RKO (cell line): Measurements from ENCODE around the gene DPM1.

Experiments
- DNase-seq: peaks from one replicate; pipeline ENCODE4 v3.0.0-alpha.2; 2016; ENCODE audit warnings: low spot score

DPM1 gene

DNA sequence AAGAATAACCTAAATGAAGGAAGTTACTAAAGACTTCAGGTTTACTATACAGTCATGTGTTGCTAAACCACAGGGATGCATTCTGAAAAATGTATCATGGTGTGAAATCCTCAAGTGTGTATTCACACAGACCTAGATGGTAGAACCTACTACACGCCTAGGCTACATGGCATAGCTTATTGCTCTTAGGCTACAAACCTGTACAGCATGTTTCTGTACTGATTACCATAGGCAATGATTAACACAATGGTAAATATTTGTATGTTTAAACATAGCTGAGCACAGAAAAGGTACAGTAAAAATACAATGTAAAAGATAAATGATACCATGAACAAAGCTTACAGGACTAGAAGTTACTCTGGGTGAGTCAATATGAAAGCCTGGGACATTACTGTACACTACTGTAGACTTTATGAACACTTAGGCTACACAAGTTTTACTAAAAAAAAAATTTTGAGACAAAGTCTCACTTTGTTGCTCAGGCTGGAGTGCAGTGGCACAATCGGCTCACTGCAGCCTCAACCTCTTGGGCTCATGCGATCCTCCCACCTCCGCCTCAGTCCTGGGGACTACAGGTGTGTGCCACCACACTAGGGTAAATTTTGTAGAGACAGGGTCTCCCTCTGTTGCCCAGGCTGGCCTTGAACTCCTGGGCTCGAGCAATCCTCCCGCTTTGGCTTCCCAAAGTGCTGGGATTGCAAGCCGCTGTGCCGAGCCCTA, 63.1 kb downstream of the DPM1 start:
- DNase-seq, result no peak

GRCh38 chr20:50893620-50894019, 64.7 kb downstream of the DPM1 start:
- DNase-seq, result no peak

GRCh38 chr20:50892394-50892793, 65.9 kb downstream of the DPM1 start:
- DNase-seq, result no peak

DNA sequence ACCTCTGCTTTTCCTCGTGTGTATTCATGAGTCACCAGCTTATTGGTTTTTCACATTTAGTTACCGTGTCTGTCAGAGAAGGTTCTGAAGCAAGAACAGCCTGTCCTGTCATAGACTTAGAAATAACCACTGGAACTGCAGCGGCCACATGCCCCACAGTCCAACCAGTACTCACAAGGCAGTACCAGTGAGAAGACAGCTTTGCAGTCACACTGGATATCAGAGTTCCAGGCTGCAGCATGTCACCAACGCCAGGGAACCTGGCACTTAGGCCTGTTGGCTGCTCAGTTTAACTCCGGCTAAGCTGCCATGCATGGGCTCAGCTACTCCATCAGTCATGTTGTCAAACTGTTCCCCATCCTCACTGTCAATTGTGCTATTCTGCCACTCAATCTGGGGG, 67.2 kb downstream of the DPM1 start:
- no peak for DNase-seq

- DNase-seq, result no peak
Observed at GRCh38 chr20:50887576-50887975, 70.8 kb downstream of the DPM1 start.

- no peak for DNase-seq
Observed at GRCh38 chr20:50886184-50886790, 72.0 kb downstream of the DPM1 start.

DNA sequence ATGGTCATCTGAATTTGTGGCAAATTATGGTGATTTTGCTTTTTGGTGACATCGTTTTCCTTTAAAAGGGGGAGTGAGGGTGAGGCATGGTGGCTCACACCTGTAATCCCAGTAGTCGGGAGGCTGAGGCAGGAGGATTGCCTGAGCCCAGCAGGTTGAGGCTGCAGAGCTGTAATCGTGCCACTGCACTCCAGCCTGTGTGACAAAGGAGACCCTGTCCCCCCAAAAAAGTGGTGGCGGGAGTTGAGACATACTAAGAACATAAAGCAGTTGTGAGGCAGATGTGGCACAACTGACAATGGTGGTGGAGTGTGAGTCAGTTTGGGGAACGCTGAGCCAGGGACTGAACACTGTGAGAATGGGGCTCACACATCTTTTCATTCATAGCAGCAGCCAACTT, 72.6 kb downstream of the DPM1 start:
- no peak for DNase-seq

DNA sequence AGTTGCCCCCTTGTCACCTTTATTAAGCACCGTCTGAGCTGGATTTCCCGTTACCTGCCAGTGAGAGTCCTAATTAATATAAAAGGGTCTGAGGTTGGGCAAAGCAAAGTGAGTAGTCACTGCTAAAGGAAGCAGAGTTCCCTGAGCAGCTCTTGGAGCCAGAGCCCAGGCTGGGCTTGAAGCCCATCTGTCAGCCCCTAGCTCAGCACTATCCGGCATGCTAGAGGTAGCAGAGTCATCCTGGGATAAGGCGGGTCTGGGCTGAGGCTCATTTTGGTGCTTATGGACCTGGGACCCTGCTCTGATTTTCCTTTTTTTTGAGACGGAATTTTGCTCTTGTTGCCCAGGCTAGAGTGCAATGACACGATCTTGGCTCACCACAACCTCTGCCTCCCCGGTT, 73.3 kb downstream of the DPM1 start:
- no peak for DNase-seq
